Stimulated activated CD4-positive, alpha-beta T cell treated with anti-CD3 and anti-CD28 coated beads, TNF-alpha, amount 100 ng/mL, for 4 hours (primary cell): Measurements from ENCODE around the gene FXN.
A peak's percentile ranks its signal among the peaks of the same experiment; 100 is the strongest.
"Not testable (repeated sequence)": the region's sequence is repeated elsewhere in the genome, so short reads cannot be mapped to it uniquely, and the experiment has no call there.

Source experiments
- DNase-seq, 3 experiments: peaks; one replicate each; pipeline ENCODE4 v3.0.0-alpha.2; 2020; ENCODE audit warnings: low read depth in 3 of 3

Gene FXN

GRCh38 chr9:69104830-69105527, 69.4 kb downstream of the FXN start:
- DNase-seq, result no peak

- DNase-seq, result no peak
These were observed 72.2 kb downstream of the FXN start for GRCh38 chr9:69107771-69108170.

- DNase-seq, result not testable (repeated sequence)
These were observed 73.2 kb downstream of the FXN start for GRCh38 chr9:69108706-69109105.

- DNase-seq, result no peak
These were observed 73.6 kb downstream of the FXN start for GRCh38 chr9:69109152-69109551.

GRCh38 chr9:69112646-69113045, 77.1 kb downstream of the FXN start:
- not testable (repeated sequence) for DNase-seq

- DNase-seq, result no peak
These were observed 80.1 kb downstream of the FXN start for GRCh38 chr9:69115621-69116020.

GRCh38 chr9:69118656-69119055, 83.1 kb downstream of the FXN start:
- DNase-seq, result no peak

GRCh38 chr9:69120380-69121154, 85.0 kb downstream of the FXN start:
- DNase-seq, result no peak

GRCh38 chr9:69121155-69122081, 85.9 kb downstream of the FXN start:
- peak in 1 of 3 experiments; percentile 9 for DNase-seq

- peak; percentile 7 to 15 (median 8) for DNase-seq
These were observed 86.6 kb downstream of the FXN start for GRCh38 chr9:69122082-69122548.

- no peak for DNase-seq
These were observed 87.1 kb downstream of the FXN start for GRCh38 chr9:69122549-69123141.

- DNase-seq, result no peak
These were observed 95.2 kb downstream of the FXN start for GRCh38 chr9:69130456-69131441.

- DNase-seq, result no peak
These were observed 96.1 kb downstream of the FXN start for GRCh38 chr9:69131682-69132081.

- no peak for DNase-seq
These were observed 96.8 kb downstream of the FXN start for GRCh38 chr9:69132361-69132760.

GRCh38 chr9:69134412-69134811, 98.9 kb downstream of the FXN start:
- no peak for DNase-seq

- no peak for DNase-seq
These were observed 100.6 kb downstream of the FXN start for GRCh38 chr9:69136185-69136584.

GRCh38 chr9:69136779-69137178, 101.2 kb downstream of the FXN start:
- DNase-seq, result no peak

GRCh38 chr9:69137311-69137710, 101.8 kb downstream of the FXN start:
- DNase-seq, result no peak

GRCh38 chr9:69139596-69139995, 104.0 kb downstream of the FXN start:
- no peak for DNase-seq

- no peak for DNase-seq
These were observed 104.7 kb downstream of the FXN start for GRCh38 chr9:69140123-69140735.
